ENCODE results near the gene ELF3. TPM values are rescaled to one million over a fixed set of nuclear protein-coding genes. Genes with fewer than 3 reads are reported as not detected.

The ELF3 gene
- total and polyA plus RNA-seq, 2 of the 4 experiments (the other 2 are of a cell fraction), result under 0.01 to 0.38 TPM

DNA sequence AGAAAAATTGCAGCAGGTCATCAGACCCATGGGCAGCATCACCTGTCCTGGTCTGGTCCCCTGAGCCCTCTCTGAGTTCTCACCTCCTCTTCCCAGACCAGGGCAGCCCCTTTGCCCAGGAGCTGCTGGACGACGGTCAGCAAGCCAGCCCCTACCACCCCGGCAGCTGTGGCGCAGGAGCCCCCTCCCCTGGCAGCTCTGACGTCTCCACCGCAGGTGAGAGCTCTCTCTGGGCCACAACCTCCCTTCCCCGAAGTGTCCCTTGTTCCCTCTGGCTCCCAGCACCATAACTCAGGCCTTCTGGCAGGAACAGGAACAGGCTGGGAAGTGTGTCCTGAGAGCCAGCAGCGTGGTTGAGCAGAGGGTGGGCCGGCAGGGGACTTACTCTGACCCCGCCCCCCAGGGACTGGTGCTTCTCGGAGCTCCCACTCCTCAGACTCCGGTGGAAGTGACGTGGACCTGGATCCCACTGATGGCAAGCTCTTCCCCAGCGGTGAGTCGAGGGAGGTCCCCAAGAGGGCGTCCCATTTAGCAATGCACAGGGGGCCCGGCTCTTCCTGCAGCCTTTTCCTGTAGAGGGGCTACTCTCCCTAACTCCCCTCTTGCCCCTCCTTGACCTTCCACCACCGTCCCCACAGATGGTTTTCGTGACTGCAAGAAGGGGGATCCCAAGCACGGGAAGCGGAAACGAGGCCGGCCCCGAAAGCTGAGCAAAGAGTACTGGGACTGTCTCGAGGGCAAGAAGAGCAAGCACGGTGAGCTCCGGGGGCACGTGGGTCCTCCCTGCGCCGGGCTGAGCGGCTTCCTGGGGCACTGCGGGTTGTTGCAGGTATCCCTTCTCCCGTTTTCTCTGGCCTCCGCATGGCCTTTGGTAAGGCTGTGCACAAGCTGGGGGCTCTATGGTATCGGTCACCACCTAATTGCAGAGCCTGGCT lies 2.4 kb downstream of the ELF3 start:
- ATAC-seq (ENCODE audit: low read depth), result no peak
- peaks cover 12% of the 10 kb centered on the region for H3K4me1 ChIP-seq (ENCODE audit: control insufficient read depth, insufficient read depth, low read length)
- H3K9ac ChIP-seq (ENCODE audit: low read depth, low read length), result no peak overlapping the region
- H3K79me1 ChIP-seq (ENCODE audit: low read depth in 1 of 2, low read length in 2 of 2), result no peaks in the 10 kb centered on the region
- H3K36me3 ChIP-seq (ENCODE audit: control insufficient read depth, insufficient read depth, low read length), result no peaks in the 10 kb centered on the region
- no peak overlapping the region for H2BK20ac ChIP-seq (ENCODE audit: low read depth, low read length)
- BruUV-seq (replicated peaks), result no TSS peak
- no peak overlapping the region for H2AFZ ChIP-seq (replicated peaks; ENCODE audit: low read length, poor library complexity)
- no peak overlapping the region for H2BK5ac ChIP-seq (ENCODE audit: low read depth, low read length, poor library complexity, severe bottlenecking)
- H3K4me3 ChIP-seq (ENCODE audit: insufficient read depth, low read depth, low read length), result no peak overlapping the region
- intact Hi-C loops (cut with micrococcal nuclease), result no loop called here
- no peak for DNase-seq
- H4K91ac ChIP-seq (ENCODE audit: insufficient read depth, low read depth, low read length), result no peak overlapping the region
- no peaks in the 10 kb centered on the region for H4K20me1 ChIP-seq (ENCODE audit: insufficient read depth, low read length)
- in situ Hi-C loops (cut with MboI; ENCODE audit: low sequenced_read_pairs), result loop anchor here (5.0 kb wide), 1 partner anchor 104 kb away; no protein-coding TSS in a partner anchor
- no peaks in the 10 kb centered on the region; the same call in 1 of the 2 replicates for H3K9me1 ChIP-seq (ENCODE audit: insufficient read depth, low read length)
- no peak overlapping the region for H2AK9ac ChIP-seq (replicated peaks; ENCODE audit: low read depth, low read length, poor library complexity)
- no peak overlapping the region for H4K8ac ChIP-seq (ENCODE audit: low read depth in 2 of 2, low read length in 2 of 2)
- no peak overlapping the region for H2BK15ac ChIP-seq (ENCODE audit: low read depth, low read length)
- ChIA-PET POLR2A (ENCODE audit: unreplicated experiment) (no interaction called here), CTCF (interaction anchor here (1.3 kb wide), 1 partner anchor 107 kb away, joined by 3 read pairs; no protein-coding TSS in a partner anchor)
- no peak overlapping the region for H3K4me2 ChIP-seq (ENCODE audit: low read depth, low read length)
- no peak overlapping the region for H3K27ac ChIP-seq (ENCODE audit: insufficient read depth, low read length)
- H3K27me3 ChIP-seq (ENCODE audit: control insufficient read depth, insufficient read depth, low read length), result peaks cover 2% of the 10 kb centered on the region
- no peak overlapping the region for H3K18ac ChIP-seq (ENCODE audit: low read depth, low read length)
- TF ChIP-seq NFE2L2 (IDR thresholded peaks at IDR 0.05; ENCODE audit: low read depth, low read length) (no peak), MAZ (IDR thresholded peaks at IDR 0.05; ENCODE audit: borderline replicate concordance, low read depth, low read length) (no peak), FOS (IDR thresholded peaks at IDR 0.05; ENCODE audit: low read depth, low read length) (no peak), RAD21 (IDR thresholded peaks at IDR 0.05; ENCODE audit: low read length) (no peak), BHLHE40 (IDR thresholded peaks at IDR 0.05; ENCODE audit: low read depth, low read length) (no peak), RFX5 (IDR thresholded peaks at IDR 0.05; ENCODE audit: low read depth, low read length) (no peak), POLR2A (IDR thresholded peaks at IDR 0.05; ENCODE audit: low read depth, low read length) (no peak), RCOR1 (IDR thresholded peaks at IDR 0.05; ENCODE audit: insufficient replicate concordance, low read length) (no peak)
- TF ChIP-seq, protein P1, sequence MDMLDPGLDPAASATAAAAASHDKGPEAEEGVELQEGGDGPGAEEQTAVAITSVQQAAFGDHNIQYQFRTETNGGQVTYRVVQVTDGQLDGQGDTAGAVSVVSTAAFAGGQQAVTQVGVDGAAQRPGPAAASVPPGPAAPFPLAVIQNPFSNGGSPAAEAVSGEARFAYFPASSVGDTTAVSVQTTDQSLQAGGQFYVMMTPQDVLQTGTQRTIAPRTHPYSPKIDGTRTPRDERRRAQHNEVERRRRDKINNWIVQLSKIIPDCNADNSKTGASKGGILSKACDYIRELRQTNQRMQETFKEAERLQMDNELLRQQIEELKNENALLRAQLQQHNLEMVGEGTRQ (IDR thresholded peaks at IDR 0.05; ENCODE audit: low read depth, low read length), result no peak
- TF ChIP-seq, protein P2, sequence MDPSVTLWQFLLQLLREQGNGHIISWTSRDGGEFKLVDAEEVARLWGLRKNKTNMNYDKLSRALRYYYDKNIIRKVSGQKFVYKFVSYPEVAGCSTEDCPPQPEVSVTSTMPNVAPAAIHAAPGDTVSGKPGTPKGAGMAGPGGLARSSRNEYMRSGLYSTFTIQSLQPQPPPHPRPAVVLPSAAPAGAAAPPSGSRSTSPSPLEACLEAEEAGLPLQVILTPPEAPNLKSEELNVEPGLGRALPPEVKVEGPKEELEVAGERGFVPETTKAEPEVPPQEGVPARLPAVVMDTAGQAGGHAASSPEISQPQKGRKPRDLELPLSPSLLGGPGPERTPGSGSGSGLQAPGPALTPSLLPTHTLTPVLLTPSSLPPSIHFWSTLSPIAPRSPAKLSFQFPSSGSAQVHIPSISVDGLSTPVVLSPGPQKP (IDR thresholded peaks at IDR 0.05; ENCODE audit: borderline replicate concordance, low read depth, low read length), result no peak
- TF ChIP-seq, protein P3, sequence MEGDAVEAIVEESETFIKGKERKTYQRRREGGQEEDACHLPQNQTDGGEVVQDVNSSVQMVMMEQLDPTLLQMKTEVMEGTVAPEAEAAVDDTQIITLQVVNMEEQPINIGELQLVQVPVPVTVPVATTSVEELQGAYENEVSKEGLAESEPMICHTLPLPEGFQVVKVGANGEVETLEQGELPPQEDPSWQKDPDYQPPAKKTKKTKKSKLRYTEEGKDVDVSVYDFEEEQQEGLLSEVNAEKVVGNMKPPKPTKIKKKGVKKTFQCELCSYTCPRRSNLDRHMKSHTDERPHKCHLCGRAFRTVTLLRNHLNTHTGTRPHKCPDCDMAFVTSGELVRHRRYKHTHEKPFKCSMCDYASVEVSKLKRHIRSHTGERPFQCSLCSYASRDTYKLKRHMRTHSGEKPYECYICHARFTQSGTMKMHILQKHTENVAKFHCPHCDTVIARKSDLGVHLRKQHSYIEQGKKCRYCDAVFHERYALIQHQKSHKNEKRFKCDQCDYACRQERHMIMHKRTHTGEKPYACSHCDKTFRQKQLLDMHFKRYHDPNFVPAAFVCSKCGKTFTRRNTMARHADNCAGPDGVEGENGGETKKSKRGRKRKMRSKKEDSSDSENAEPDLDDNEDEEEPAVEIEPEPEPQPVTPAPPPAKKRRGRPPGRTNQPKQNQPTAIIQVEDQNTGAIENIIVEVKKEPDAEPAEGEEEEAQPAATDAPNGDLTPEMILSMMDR (conservative IDR thresholded peaks at IDR 0.05; ENCODE audit: low read depth, low read length), result no peak
- H3K23ac ChIP-seq (ENCODE audit: low read depth, low read length), result no peak overlapping the region
- no peak overlapping the region for H4K5ac ChIP-seq (ENCODE audit: low read depth, low read length)
- H3K14ac ChIP-seq (replicated peaks; ENCODE audit: low read depth, low read length), result no peak overlapping the region
- H2BK120ac ChIP-seq (ENCODE audit: low read depth, low read length), result no peak overlapping the region
- no peaks in the 10 kb centered on the region for H3K9me3 ChIP-seq (ENCODE audit: control insufficient read depth, insufficient read depth, low read length)
- no peak overlapping the region for H2AK5ac ChIP-seq (ENCODE audit: low read depth, low read length)
- 70% methylated on average over 10 of the region's 35 CpGs; no CpG with 5 or more reads in 1 of the 2 experiments for WGBS, 2 experiments (ENCODE audit: extremely low coverage in 2 of 2, insufficient read length in 1 of 2)
- H3K56ac ChIP-seq (ENCODE audit: extremely low read depth, insufficient read depth, low read length), result no peak overlapping the region
- dilution Hi-C loops (cut with HindIII; ENCODE audit: low sequenced_read_pairs, unreplicated experiment), result no loop called here
- no peak overlapping the region for H3K4ac ChIP-seq (ENCODE audit: low read depth, low read length)
